IPS-18a (cell line): ENCODE results near the gene DTNB.

Experiments used
- H3K27ac ChIP-seq: one replicate; pipeline ENCODE4 v1.5.1; 2013; ENCODE audit warnings: low read length
- H3K27me3 ChIP-seq: one replicate; pipeline ENCODE4 v1.6.1; 2013; ENCODE audit warnings: mild to moderate bottlenecking, low read length; ENCODE audit not compliant: control insufficient read depth, insufficient read depth
- H3K36me3 ChIP-seq: one replicate; pipeline ENCODE4 v1.6.1; 2013; ENCODE audit warnings: low read depth, low read length; ENCODE audit not compliant: control insufficient read depth
- H3K4me1 ChIP-seq: one replicate; pipeline ENCODE4 v1.6.1; 2013; ENCODE audit warnings: low read depth, low read length; ENCODE audit not compliant: control insufficient read depth
- H3K4me3 ChIP-seq: one replicate; pipeline ENCODE4 v1.5.1; 2013; ENCODE audit warnings: low read length
- H3K9ac ChIP-seq: one replicate; pipeline ENCODE4 v1.6.1; 2013; ENCODE audit warnings: mild to moderate bottlenecking, low read length, moderate library complexity
- H3K9me3 ChIP-seq: one replicate; pipeline ENCODE4 v1.6.1; 2013; ENCODE audit warnings: low read depth, low read length; ENCODE audit not compliant: control insufficient read depth

The DTNB gene

DNA sequence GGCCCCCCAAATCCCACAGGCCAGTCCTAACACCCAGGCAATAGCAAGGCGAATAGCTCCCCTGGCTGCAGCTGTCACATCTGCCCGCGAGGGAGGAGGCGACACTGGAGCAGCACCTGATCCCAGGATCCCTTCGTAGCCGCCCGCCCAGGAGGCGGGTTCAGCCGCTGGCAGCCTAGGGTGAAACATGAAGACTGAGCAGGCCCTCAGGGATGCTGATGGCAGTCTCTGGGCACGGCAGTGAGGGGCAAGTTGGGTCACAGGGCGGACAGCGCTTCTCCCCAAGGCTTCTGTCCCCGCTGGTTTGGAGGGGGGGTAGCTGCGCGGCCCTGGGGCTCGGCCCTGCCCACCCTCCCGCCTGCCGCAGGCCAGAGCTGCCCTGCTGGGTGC, 333.6 kb downstream of the DTNB start:
- H3K36me3 ChIP-seq: no peaks in the 10 kb centered on the region

DNA sequence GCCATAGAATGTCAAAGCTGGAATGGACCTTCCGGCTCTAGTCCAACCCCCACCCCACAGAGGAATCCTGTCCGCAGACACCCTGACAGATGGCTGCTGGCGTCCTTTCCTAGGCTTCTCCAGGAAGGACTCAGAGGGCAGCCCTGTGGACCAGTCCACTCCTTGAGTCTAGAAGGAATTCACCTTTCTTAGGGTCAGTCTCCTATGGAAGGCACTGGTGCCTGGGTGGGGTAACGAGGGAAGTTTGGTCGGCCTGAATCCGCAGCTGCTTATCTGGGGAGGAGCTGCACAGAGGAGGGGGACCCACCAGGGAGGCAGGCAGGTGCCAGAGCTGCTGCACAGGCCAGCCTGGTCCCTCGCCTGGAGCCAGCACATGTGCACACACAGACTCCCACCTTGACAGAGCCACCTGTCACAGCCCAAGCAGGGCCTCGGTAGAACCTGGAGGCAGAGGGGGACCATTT, 334.1 kb downstream of the DTNB start:
- Histone ChIP-seq H3K36me3 (no peaks in the 10 kb centered on the region), H3K9ac (no peak overlapping the region), H3K4me3 (no peak overlapping the region), H3K9me3 (no peaks in the 10 kb centered on the region), H3K27me3 (peaks cover 33% of the 10 kb centered on the region), H3K27ac (no peak overlapping the region), H3K4me1 (peaks cover 33% of the 10 kb centered on the region)

More for the DNA sequence above, 333.6 kb downstream of the DTNB start:
- peaks cover 27% of the 10 kb centered on the region for H3K4me1 ChIP-seq
- peaks cover 33% of the 10 kb centered on the region for H3K27me3 ChIP-seq
- H3K9me3 ChIP-seq: no peaks in the 10 kb centered on the region
- H3K4me3 ChIP-seq: peak overlapping the region; percentile 41
- H3K27ac ChIP-seq: no peak overlapping the region
- H3K9ac ChIP-seq: no peak overlapping the region

DNA sequence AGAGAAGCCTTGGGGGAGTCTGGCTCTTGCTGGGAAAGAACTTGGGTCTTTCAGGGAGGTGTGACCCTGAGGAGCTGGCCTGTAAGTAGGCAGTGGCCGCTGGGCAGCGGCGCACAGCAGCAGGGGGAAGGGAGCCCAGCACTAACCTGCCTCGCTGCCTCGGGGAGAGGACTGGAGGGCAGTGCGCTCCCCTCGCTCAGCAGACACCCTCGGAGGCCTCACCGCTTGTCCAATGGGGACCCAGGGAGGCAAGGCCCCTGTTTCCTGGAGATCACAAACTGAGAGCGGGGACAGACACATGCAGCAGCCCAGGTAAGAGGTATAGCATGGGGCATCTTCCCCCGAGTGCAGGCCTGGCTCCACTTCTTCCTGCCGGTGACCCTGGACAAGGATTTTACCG, 335.0 kb downstream of the DTNB start:
- Histone ChIP-seq H3K36me3 (no peaks in the 10 kb centered on the region), H3K9ac (no peak overlapping the region), H3K27ac (no peak overlapping the region), H3K9me3 (no peaks in the 10 kb centered on the region), H3K4me1 (peaks cover 41% of the 10 kb centered on the region), H3K4me3 (no peak overlapping the region), H3K27me3 (peaks cover 26% of the 10 kb centered on the region)

DNA sequence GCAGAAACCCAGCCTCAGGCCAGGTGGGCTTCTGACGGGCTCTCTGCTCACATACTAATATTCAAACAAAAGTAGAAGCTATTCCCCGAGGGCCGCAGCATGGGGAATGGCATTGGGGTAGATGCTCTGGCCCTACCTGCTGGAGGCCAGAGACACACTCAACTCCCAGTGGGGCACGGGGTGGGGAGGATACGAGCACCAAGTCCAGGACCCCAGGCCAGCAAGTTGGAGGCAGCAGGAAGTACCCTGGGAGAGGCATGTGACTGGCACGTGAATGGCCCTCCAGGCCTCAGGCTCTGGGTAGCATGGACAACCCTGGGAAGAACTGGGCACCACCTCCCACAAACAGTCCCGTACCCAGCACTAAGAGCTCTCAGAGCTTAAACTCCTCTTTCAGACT, 335.5 kb downstream of the DTNB start:
- H3K9ac ChIP-seq: no peak overlapping the region
- H3K27me3 ChIP-seq: peaks cover 21% of the 10 kb centered on the region
- H3K9me3 ChIP-seq: no peaks in the 10 kb centered on the region
- peaks cover 39% of the 10 kb centered on the region for H3K4me1 ChIP-seq
- no peak overlapping the region for H3K4me3 ChIP-seq
- no peaks in the 10 kb centered on the region for H3K36me3 ChIP-seq
- no peak overlapping the region for H3K27ac ChIP-seq

DNA sequence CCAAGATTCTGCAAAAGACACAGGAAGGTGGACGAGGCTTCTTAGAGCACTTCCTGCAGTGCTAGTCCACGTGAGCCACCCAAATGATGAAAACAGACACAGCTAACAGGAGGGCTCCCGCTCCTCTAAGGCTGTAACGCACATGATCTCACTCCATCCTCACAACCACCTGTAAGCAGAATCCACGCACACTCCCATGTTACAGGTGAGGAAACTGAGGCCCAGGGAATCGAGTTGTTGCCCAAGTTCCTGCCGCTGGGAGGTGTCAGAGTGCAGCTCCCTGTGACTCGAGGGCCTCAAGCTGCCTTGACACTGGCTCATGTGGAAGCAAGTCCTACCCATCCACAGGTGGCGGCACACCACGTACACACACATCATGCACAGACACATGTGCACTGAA, 336.1 kb downstream of the DTNB start:
- H3K4me1 ChIP-seq: peaks cover 36% of the 10 kb centered on the region
- H3K36me3 ChIP-seq: no peaks in the 10 kb centered on the region
- H3K9me3 ChIP-seq: no peaks in the 10 kb centered on the region
- no peak overlapping the region for H3K27ac ChIP-seq
- H3K27me3 ChIP-seq: peaks cover 17% of the 10 kb centered on the region
- no peak overlapping the region for H3K9ac ChIP-seq
- H3K4me3 ChIP-seq: no peak overlapping the region

DNA sequence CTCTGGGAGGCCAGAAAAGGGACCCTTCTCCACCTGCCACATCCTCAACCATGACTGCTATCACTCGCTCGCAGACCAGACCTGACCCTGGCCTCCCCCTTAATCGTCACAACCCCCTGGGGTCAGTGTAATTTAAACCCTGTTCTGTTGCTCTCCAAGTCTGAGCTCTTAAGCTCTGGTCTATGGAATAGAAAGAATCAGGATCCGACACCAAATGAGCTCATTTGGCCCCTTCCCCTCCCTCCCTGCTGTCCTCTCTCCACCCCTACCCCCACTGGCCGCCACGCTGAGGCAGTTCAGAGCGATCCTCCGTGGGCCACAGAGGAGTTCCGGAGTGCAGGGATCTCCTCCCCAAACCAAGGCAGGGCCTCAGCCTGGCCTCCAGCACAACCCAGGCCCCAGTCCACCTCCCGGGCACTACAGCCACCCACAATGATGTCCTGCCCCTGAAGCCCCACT, 337.0 kb downstream of the DTNB start:
- H3K9me3 ChIP-seq: no peaks in the 10 kb centered on the region

DNA sequence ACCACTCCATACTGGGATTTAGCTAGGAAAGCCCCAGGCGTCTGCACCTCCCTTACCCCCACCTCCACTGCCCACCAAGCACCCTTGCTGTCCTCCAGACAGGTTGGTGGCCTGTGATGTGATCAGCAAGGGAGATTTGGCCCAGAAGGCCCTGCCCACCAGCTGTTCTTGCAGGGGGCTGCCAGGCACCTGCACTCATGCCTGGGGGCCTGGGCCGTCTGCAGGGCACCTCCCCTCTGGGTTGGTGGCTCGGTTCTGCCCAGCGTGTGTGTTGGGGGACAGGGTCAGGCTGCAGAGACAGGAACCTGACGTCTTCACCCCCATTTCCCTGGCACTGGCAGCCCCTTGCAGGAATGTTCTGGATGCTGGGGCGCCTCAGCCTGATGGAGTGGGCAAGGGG, 337.4 kb downstream of the DTNB start:
- no peak overlapping the region for H3K9ac ChIP-seq
- H3K4me3 ChIP-seq: no peak overlapping the region
- H3K9me3 ChIP-seq: no peaks in the 10 kb centered on the region
- no peaks in the 10 kb centered on the region for H3K36me3 ChIP-seq
- peaks cover 17% of the 10 kb centered on the region for H3K27me3 ChIP-seq
- H3K27ac ChIP-seq: no peak overlapping the region
- peaks cover 36% of the 10 kb centered on the region for H3K4me1 ChIP-seq

More for the DNA sequence above, 337.0 kb downstream of the DTNB start:
- peaks cover 36% of the 10 kb centered on the region for H3K4me1 ChIP-seq
- no peaks in the 10 kb centered on the region for H3K36me3 ChIP-seq
- no peak overlapping the region for H3K27ac ChIP-seq
- no peak overlapping the region for H3K9ac ChIP-seq
- no peak overlapping the region for H3K4me3 ChIP-seq
- peaks cover 17% of the 10 kb centered on the region for H3K27me3 ChIP-seq

DNA sequence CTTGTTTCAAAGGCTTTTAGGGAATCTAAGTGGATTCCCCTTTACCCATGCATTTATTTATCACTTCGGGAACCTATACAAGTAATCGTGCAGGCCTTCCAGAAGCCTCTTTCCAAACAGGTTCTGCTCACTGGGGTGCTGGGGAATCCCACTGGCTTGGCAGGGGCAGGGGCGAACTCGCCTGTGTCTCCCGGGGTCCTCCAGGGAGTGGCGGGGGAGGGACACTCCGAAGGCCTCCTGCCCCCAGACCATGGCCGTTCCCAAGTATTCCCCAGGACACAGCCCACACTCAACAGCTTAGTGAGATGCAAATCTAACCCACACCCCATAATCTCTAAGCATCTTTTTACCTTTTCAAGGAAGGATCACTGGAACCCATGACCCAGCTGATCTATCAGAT, 338.2 kb downstream of the DTNB start:
- H3K4me3 ChIP-seq: no peak overlapping the region
- peaks cover 36% of the 10 kb centered on the region for H3K4me1 ChIP-seq
- no peak overlapping the region for H3K9ac ChIP-seq
- no peak overlapping the region for H3K27ac ChIP-seq
- H3K9me3 ChIP-seq: no peaks in the 10 kb centered on the region
- no peaks in the 10 kb centered on the region for H3K36me3 ChIP-seq
- H3K27me3 ChIP-seq: peaks cover 16% of the 10 kb centered on the region

DNA sequence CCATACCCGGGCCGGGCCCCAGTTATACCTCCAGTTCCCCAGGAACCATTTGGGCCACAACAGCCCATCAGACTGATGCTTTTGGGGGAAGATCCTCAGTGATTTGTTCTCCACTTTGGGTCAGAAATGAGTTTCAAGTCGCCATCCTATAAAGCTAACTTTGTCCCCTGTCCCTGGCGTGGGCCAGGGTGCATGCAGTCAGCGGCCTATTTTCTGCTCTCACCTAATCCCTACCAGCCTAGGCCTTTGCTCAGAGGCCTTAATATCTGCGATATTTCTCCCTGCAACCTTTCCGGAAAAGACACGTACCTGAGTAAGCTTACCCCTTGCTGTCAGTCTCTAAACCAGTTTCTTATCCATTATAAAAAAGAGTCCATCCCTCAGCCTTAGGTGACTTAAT, 338.9 kb downstream of the DTNB start:
- Histone ChIP-seq H3K27me3 (peaks cover 9% of the 10 kb centered on the region), H3K9ac (no peak overlapping the region), H3K4me3 (no peak overlapping the region), H3K36me3 (no peaks in the 10 kb centered on the region), H3K4me1 (peaks cover 36% of the 10 kb centered on the region), H3K27ac (no peak overlapping the region), H3K9me3 (no peaks in the 10 kb centered on the region)

DNA sequence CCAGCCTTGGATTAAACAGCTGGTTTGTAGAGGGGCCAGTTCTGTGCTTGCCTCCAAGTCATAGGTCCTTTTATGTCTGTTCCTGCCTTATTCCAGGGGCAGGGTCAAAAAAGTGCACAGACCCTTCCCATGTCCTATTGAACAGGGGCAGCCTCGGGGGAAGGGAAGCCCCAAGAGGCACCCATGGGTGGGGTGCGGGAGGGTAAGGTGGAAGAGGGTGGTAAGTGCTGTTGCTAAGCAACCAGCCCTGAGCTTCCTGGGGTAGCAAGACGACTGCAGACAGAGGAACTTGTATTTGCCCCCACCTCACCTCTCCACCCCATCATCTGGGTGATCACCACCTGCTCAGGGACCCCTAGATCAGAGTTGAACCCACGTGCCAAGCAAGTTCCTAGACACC, 339.4 kb downstream of the DTNB start:
- Histone ChIP-seq H3K4me1 (peaks cover 36% of the 10 kb centered on the region), H3K27me3 (peaks cover 4% of the 10 kb centered on the region), H3K9me3 (no peaks in the 10 kb centered on the region), H3K36me3 (no peaks in the 10 kb centered on the region), H3K4me3 (no peak overlapping the region), H3K9ac (no peak overlapping the region), H3K27ac (no peak overlapping the region)

DNA sequence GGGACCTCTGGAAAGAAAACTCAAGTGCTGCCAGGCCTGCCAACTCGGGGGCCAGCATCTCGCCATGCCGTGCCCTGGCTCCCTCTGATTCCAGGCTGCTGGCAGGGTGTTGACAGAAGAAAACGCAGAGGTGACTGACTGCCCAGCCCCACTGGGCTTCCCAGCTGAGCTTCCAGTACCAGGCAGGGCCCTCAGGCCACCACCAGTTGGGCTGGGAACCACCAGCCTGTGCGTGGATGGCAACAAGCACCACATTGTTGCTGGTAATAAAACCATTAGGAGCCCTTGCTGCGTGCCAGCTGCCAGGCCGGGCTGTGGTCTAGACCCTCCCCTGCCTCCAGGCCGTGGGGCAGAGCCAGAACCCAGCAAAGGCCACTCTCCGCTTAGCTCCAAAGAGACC, 340.8 kb downstream of the DTNB start:
- Histone ChIP-seq H3K27me3 (no peaks in the 10 kb centered on the region), H3K9me3 (no peaks in the 10 kb centered on the region), H3K27ac (no peak overlapping the region), H3K4me3 (no peak overlapping the region), H3K36me3 (no peaks in the 10 kb centered on the region), H3K9ac (no peak overlapping the region), H3K4me1 (peaks cover 36% of the 10 kb centered on the region)

DNA sequence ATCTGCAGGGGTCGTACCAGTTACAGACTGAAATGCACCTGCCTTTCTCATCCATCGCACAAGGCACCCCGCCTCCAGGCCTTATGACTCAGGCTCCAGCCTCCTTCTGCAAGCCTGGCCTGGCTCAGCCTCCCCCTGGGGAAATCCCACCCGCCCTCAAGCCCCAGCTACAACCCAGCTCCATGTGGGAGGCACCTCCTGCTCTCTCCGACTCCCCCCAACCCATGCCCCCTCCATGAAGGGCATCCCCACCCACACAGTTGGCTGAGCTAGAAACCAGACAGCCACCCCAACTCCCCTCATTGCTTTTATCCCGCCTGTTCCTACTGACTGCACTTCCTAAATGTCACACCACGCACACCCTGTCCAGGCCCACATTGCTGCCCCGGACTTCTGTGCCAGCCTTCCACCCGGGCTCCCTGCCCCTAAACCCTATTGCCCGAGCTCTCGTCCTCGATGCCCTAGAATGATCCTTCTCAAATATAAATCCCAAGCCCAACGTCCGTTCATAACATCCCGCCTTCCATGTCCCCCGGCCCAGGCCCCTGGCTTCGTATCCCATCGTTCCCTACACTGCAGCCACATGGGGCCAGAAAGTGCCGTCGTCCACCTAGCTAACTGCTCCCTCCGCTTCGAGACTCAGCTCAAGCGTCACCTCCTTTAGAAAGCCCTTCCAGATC, 341.6 kb downstream of the DTNB start:
- no peaks in the 10 kb centered on the region for H3K36me3 ChIP-seq
- H3K9ac ChIP-seq: no peak overlapping the region
- H3K4me3 ChIP-seq: no peak overlapping the region
- no peaks in the 10 kb centered on the region for H3K27me3 ChIP-seq
- no peaks in the 10 kb centered on the region for H3K9me3 ChIP-seq
- H3K27ac ChIP-seq: no peak overlapping the region
- peaks cover 32% of the 10 kb centered on the region for H3K4me1 ChIP-seq
